Measurements from ENCODE around the gene ZNF320.
A peak's percentile ranks its signal among the peaks of the same experiment; 100 is the strongest.
"Not testable (repeated sequence)": the region's sequence is repeated elsewhere in the genome, so short reads cannot be mapped to it uniquely, and the experiment has no call there.

Gene ZNF320

DNA sequence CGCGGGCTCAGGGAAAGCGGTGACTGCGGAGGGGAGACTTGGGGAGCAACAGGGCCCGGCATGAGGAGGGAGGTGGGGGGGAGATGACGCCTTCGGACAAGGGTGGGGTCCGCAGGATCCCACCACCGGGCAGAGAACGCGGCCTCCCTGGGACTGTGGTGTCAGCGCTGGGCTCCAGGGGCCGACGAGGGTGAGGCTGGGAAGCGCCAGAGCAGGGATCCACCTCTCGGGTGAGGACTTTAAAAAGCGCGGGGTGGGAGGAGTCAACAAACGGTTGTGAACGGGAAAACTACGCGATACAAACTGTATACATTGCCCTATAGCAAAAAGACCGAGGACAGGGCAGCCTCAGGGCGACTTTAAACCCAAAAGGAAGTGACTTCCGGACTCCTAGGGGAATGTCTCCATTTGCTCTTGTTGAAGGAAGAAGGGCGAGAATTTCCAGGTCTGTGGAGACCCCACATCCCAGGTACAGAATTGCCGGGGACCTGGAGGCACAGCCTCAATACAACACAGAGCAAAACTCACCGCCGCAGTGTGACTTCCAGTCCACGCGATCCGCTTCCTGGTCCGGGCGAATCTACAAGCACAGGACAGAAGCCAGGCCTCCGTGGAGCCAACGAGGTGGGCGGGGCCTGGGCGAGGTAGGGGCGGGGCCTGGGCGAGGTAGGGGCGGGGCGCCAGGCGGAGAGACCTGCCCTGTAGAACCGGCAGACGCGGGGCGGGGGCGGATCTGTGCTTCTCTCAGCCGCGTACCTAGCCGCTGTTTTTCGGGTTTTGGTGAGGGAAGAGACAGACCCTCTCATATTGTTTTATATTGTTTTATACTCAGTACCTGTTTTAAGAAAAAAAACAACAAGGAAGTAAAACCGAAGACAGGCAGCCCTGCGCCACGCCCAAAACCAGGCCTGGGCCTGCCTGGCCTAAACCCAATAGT, 25.7 kb upstream of the ZNF320 start, which contains the start of gene ZNF888:
Gene ZNF888, minus strand, starts transcription at position 588 of the 937 bp plus-strand sequence. CDS start 5,555 bp downstream, outside the sequence.
- peak; percentile 91 for DNase-seq (ENCODE audit: low read depth, low spot score)

DNA sequence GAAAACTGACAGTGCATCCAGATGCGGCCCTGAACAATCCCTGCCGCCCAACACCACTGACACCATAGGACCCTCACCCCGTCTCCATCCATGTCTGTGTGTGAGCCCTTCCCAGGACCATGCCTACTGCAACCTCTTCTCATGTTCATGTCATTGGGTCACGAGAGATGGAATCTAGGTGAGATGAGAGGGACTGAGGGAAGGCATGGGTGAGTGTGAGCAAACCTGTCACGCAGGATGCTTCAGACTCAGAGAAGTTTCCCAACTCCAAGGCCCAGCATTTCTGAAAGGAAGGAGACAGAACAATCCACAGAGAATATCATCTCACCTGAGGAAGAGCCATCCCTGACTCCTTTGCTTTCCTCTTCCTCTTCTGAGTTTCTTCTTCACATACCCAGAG, 20.1 kb upstream of the ZNF320 start:
- no peak for DNase-seq (ENCODE audit: low read depth, low spot score)

- no peak for DNase-seq (ENCODE audit: low read depth, low spot score)
Measured at GRCh38 chr19:52910648-52911047, 13.2 kb upstream of the ZNF320 start.

- peak; percentile 21 for DNase-seq (ENCODE audit: low read depth, low spot score)
Measured at GRCh38 chr19:52904052-52904780, 6.8 kb upstream of the ZNF320 start.

DNA sequence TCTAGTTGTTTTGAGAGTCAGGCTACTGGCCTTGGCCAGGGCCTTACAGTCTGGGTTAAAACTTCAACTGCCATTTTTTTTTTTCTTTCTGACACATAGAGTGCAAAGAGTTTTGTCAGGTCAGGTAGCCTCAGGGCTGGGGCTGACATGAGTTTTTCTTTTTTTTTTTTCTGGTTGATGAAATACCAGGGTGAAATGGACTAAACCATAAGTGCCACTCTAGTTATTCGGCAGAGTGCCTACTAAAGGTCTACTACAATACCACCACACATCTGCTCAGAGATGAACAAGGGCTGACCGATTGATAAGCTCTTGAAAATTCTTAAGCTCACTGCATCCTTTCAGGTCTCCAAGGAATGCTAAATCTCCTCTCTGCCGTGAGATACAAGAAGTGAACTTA, 4.4 kb upstream of the ZNF320 start:
- DNase-seq (ENCODE audit: low read depth, low spot score): no peak

DNA sequence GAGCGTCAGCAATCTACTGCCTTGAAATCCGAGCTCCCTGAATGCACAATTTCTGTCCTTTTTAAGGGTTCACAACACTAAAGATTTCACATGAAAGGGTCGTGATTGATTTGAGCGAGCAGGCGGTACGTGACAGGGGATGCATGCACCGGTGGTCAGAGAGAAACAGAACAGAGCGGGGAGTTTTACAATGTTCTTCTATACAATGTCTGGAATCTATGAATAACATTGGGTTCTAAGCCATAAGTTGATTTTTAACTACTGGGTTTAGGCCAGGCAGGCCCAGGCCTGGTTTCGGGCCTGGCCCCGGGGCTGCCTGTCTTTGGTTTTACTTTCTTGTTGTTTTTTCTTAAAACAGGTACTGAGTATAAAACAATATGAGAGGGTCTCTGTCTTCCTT, 1.2 kb upstream of the ZNF320 start:
- DNase-seq (ENCODE audit: low read depth, low spot score): not testable (repeated sequence)

- peak; percentile 88 for DNase-seq (ENCODE audit: low read depth, low spot score)
Measured at GRCh38 chr19:52898101-52898500, 666 bp upstream of the ZNF320 start.

DNA sequence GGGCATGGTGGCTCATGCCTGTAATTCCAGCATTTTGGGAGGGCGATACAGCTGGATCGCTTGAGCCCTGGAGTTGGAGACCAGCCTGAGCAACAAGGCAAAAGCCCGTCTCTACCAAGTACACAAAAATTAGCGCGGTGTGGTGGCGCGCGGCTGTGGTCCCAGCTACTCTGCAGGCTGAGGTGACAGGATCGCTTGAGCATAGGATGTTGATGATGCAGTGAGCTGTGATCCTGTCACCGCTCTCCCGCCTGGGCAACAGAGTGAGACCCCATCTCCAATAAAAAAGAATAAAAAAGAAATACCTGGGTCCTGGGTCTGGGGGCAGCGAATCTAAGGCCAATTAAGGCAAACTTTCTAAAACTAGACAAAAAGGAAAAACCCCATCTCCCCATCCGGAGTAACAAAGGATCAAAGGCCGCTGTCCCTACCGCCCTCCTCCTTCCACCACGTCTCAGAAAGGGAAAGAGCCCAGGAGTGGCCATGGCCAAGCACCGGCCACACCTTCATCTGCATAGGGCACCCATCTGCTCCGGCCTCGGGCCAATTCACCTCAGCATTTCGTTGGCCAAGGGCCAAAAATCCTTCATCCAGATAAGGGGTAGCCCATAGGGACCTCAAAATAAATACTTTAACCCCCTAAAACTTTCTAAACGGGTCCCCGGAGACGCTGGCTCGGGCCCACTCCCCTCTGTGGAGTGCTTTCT, 851 bp downstream of the ZNF320 start:
- DNase-seq (ENCODE audit: low read depth, low spot score): peak; percentile 71

DNA sequence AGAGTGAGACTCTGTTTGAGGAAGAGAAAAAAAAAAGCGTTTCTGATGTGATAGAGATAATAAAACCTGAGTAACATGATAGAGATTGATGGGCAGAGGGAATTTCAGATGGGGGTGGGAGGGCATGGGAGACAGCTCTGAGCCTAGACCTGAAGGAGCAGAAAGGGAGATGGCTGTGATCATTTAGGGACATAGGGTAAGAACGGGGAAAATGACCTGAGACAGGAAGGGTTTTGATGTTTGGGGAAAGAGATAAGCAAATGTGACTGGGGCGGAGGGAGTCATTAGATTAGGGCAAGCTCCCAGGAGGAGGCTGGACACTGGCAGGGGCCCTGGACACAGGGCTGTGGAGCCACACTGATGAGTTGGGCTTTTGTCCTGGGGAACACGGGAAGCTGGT, 6.1 kb downstream of the ZNF320 start:
- no peak for DNase-seq (ENCODE audit: low read depth, low spot score)

GRCh38 chr19:52889931-52890330, 7.5 kb downstream of the ZNF320 start:
- peak; percentile 45 for DNase-seq (ENCODE audit: low read depth, low spot score)

DNA sequence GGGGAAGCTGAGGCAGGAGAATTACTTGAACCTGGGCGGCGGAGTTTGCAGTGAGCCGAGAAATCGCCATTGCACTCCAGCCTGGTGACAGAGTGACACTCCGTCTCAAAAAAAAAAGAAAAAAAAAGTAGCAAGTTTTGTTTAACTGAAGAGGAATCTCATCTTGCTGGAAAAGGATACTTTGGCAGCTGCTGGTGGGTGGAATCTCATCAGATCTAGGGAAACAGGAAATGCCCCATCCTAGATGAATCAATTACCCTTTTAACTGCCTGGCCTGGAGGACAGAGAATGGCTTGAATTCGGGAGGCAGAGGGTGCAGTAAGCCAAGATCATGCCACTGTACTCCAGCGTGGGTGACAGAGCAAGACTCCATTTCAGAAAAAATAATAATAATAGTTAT, 8.4 kb downstream of the ZNF320 start:
- no peak for DNase-seq (ENCODE audit: low read depth, low spot score)

GRCh38 chr19:52880895-52881389, 16.5 kb downstream of the ZNF320 start:
- DNase-seq (ENCODE audit: low read depth, low spot score): no peak

GRCh38 chr19:52872996-52873395, 24.4 kb downstream of the ZNF320 start:
- peak; percentile 54 for DNase-seq (ENCODE audit: low read depth, low spot score)

DNA sequence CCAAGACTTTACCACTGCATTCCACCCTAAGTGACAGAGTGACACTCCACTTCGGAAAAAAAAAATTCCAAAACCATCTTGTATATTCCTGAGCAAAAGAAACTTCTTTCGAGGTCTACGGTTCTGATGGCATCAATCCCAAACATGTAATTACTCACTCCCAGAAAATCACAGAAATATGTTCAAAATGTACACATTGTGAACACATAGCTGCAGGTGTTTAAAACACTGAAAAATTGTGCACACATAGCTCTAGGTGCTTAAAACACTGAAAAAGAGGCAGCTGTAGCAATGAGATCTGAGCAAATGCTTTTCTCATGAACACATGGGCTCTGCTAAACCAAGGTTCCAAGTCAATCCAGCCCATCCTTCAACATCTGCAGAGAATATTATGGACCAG, 26.0 kb downstream of the ZNF320 start:
- DNase-seq (ENCODE audit: low read depth, low spot score): no peak

DNA sequence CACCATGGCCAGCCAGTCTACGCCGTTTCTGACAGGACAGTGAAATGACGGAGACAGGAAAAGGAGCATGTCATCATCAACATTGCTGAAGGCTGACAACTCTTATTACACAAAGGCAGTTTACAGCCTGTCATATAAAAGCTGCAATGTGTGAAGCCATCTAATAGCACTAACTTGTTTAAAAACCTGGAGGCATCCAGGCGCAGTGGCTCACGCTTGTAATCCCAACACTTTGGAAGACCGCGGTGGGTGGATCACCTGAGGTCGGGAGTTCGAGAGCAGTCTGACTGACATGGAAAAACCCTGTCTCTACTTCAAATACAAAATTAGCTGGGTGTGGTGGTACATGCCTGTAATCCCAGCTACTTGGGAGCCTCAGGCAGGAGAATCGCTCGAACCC, 29.4 kb downstream of the ZNF320 start:
- DNase-seq (ENCODE audit: low read depth, low spot score): peak; percentile 36

- DNase-seq (ENCODE audit: low read depth, low spot score): peak; percentile 92
Measured at GRCh38 chr19:52857378-52858191, 39.9 kb downstream of the ZNF320 start, which contains the start of gene ZNF468. ZNF468 (minus strand) TSS chr19:52857619; CDS start chr19:52854272, 3,347 bp downstream.

DNA sequence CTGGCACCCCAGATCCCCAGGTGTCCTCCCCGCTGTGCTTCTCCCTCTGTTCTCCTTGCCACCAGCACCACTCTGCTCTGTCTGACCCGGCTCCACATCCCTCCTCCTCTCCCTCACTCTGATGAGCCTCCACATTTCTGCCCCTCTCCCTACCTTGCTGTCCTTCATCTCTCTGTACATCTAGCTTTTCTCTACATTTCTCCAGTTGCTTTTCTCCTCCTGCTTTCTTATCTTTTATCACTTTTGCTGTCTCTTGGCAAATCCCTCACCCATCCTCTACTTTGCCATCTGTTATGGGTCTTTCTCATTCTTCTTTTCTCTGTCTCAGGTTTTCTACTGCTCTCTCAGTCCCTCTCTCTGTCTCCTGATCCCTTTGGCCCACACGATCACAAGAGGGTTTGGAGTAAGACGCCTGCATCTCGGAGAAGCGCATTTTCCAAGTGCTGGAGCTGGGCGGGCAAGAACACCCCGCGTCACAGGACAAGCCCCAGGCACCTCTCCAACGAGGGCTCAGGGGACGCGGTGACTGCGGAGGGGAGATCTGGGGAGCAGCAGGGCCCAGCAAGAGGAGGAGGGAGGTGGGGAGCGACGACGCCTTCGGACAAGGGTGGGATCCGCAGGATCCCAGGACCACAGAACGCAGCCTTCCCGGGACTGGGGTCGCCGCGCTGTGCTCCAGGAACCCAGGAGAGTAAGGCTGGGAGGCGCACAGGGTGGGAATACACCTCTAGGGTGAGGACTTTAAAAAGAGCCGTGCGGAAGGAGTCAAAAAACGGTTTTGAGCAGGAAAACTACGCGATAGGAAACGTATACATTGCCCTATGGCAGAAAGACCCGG, 40.7 kb downstream of the ZNF320 start:
- not testable (repeated sequence) for DNase-seq (ENCODE audit: low read depth, low spot score)

Measured in ELF-1 (cell line).